Chondrocyte (in vitro differentiated cells): ENCODE data around the gene PLEKHD1. TPM values are rescaled to one million over a fixed set of nuclear protein-coding genes. Genes with fewer than 3 reads are reported as not detected.

Source experiments
- DNase-seq: peaks from one replicate; pipeline ENCODE4 v3.0.0; 2021; ENCODE audit warnings: mixed read lengths, low spot score
- H3K27ac Mint-ChIP-seq: one replicate; pipeline ENCODE4 v1.8.0; 2021; ENCODE audit warnings: mild to moderate bottlenecking, moderate library complexity, mixed read lengths; ENCODE audit not compliant: unreplicated experiment
- H3K27me3 Mint-ChIP-seq: 2 replicates; pipeline ENCODE4 v1.8.0; 2021; ENCODE audit warnings: low read depth, mixed read lengths
- H3K36me3 Mint-ChIP-seq: 2 replicates; pipeline ENCODE4 v1.8.0; 2021; ENCODE audit warnings: low read depth, mixed read lengths
- H3K4me1 Mint-ChIP-seq: 2 replicates; pipeline ENCODE4 v1.8.0; 2021; ENCODE audit warnings: low read depth, mild to moderate bottlenecking, mixed read lengths
- H3K4me3 Mint-ChIP-seq: one replicate; pipeline ENCODE4 v1.8.0; 2021; ENCODE audit warnings: mild to moderate bottlenecking, moderate library complexity, mixed read lengths; ENCODE audit not compliant: unreplicated experiment
- H3K9me3 Mint-ChIP-seq: 2 replicates; pipeline ENCODE4 v1.8.0; 2021; ENCODE audit warnings: low read depth, mixed read lengths
- CTCF ChIP-seq: fragments of 200-600 bp; sonication (generic); IDR thresholded peaks from 2 replicates; pipeline ENCODE4 v1.5.0; 2021; ENCODE audit warnings: antibody characterized with exemption, mild to moderate bottlenecking, moderate library complexity
- total RNA-seq: library from RNA; stranded (reverse); gene quantifications from 3 replicates; pipeline ENCODE4 v1.2.1, GENCODE V29; 2021

PLEKHD1 gene
- total RNA-seq, 1 donor from 2014 or later: 0.15 TPM

GRCh38 chr14:69518289-69519101 lies 34.0 kb downstream of the PLEKHD1 start:
- H3K36me3 Mint-ChIP-seq: no peaks in the 10 kb centered on the region
- H3K27ac Mint-ChIP-seq: no peak overlapping the region
- H3K27me3 Mint-ChIP-seq: peaks cover 46% of the 10 kb centered on the region
- peaks cover 4% of the 10 kb centered on the region for H3K9me3 Mint-ChIP-seq
- no peak for DNase-seq
- H3K4me1 Mint-ChIP-seq: no peaks in the 10 kb centered on the region
- TF ChIP-seq CTCF: no peak
- no peak overlapping the region for H3K4me3 Mint-ChIP-seq

- Mint-ChIP-seq H3K9me3 (peaks cover 4% of the 10 kb centered on the region), H3K27ac (no peak overlapping the region), H3K4me1 (no peaks in the 10 kb centered on the region), H3K27me3 (peaks cover 39% of the 10 kb centered on the region), H3K4me3 (no peak overlapping the region), H3K36me3 (no peaks in the 10 kb centered on the region)
- TF ChIP-seq CTCF: no peak
- no peak for DNase-seq
Observed at GRCh38 chr14:69519204-69520100, 34.9 kb downstream of the PLEKHD1 start.

GRCh38 chr14:69522026-69522425 lies 37.5 kb downstream of the PLEKHD1 start:
- TF ChIP-seq CTCF: no peak
- peaks cover 45% of the 10 kb centered on the region for H3K27me3 Mint-ChIP-seq
- no peaks in the 10 kb centered on the region for H3K9me3 Mint-ChIP-seq
- H3K4me3 Mint-ChIP-seq: no peak overlapping the region
- no peak for DNase-seq
- H3K4me1 Mint-ChIP-seq: no peaks in the 10 kb centered on the region
- no peak overlapping the region for H3K27ac Mint-ChIP-seq
- H3K36me3 Mint-ChIP-seq: peaks cover 2% of the 10 kb centered on the region

- peaks cover 33% of the 10 kb centered on the region for H3K27me3 Mint-ChIP-seq
- H3K27ac Mint-ChIP-seq: no peak overlapping the region
- no peak overlapping the region for H3K4me3 Mint-ChIP-seq
- H3K36me3 Mint-ChIP-seq: peaks cover 2% of the 10 kb centered on the region
- DNase-seq: no peak
- no peaks in the 10 kb centered on the region for H3K9me3 Mint-ChIP-seq
- TF ChIP-seq CTCF: no peak
- H3K4me1 Mint-ChIP-seq: no peaks in the 10 kb centered on the region
Observed at GRCh38 chr14:69525896-69526295, 41.4 kb downstream of the PLEKHD1 start.

- Mint-ChIP-seq H3K4me3 (no peak overlapping the region), H3K27ac (no peak overlapping the region), H3K9me3 (no peaks in the 10 kb centered on the region)
Observed at GRCh38 chr14:69527635-69528034, 43.1 kb downstream of the PLEKHD1 start.

More at GRCh38 chr14:69527635-69528034, 43.1 kb downstream of the PLEKHD1 start:
- peaks cover 2% of the 10 kb centered on the region for H3K36me3 Mint-ChIP-seq
- peaks cover 34% of the 10 kb centered on the region for H3K27me3 Mint-ChIP-seq
- no peaks in the 10 kb centered on the region for H3K4me1 Mint-ChIP-seq
- no peak for TF ChIP-seq CTCF
- no peak for DNase-seq
